ENCODE results near the gene C5orf46. TPM values are rescaled to one million over a fixed set of nuclear protein-coding genes. Genes with fewer than 3 reads are reported as not detected.
"Not testable (repeated sequence)": the region's sequence is repeated elsewhere in the genome, so short reads cannot be mapped to it uniquely, and the experiment has no call there.

The C5orf46 gene
- polyA plus RNA-seq, 3 donors: not detected

DNA sequence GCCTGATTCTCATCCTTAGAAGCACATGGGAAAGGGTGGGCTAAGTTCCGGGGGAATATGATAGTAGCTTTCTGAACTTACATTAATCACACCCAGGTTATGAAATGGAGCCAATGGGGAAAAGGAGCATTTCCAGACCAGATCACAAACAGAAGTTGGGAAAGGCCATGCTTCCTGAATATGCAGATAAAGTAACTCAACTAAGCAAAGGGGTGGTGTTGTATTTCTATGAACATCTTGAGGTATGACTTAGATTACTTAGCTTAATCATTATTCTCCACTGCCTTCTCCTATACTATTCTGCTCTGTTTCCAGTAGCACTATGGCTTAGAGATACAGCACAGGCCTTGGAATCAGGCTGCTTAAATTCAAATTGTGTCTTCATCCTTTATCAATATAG is 10.5 kb downstream of the C5orf46 start:
- DNase-seq: no peak

DNA sequence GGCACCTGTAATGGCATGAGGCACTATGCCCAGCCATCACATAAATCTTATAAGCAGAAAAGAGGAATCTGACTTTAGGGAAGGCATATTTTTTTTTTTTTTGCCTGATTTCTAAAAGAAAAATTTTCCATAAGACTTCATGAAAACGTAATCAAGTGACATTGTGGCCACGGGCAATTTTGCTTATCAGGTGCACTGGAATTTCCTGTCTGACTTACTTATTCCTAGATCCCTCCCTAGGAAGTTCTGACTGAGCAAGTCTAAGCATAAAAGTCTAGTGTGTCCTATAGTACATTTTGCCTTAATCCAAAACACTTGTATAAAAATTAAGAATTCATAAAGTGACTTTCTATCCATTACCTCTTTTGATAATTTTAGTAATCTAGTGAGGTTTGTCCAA is 12.5 kb downstream of the C5orf46 start:
- no peak for DNase-seq

DNA sequence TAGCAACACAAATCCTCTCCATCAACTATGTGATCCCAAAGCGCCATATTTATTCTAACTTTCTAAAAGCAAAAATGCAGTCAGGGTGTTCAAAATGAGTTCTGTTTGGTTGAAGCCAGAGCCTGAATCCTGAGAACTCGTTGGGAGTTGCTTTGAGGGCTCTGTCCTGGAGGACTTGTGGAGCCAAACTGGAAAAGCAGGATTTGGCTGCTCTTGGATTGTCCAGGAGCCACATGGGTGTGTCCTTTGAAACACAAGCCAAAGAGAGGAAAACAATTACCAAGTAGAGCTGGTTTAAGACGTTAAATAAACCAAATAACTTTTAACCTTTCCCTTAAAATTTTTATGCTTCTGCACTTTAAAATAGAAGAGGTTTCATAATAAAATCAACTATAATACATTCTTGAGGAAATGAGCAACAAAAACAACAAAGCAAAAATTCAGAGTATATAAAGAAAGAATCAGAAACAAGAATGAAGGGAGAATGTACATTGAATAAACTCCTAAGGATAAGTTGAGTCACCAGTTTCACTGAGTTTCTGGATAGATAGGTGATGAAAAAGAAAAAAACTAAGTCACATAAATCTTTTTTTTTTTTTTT is 13.5 kb downstream of the C5orf46 start:
- no peak for DNase-seq

DNA sequence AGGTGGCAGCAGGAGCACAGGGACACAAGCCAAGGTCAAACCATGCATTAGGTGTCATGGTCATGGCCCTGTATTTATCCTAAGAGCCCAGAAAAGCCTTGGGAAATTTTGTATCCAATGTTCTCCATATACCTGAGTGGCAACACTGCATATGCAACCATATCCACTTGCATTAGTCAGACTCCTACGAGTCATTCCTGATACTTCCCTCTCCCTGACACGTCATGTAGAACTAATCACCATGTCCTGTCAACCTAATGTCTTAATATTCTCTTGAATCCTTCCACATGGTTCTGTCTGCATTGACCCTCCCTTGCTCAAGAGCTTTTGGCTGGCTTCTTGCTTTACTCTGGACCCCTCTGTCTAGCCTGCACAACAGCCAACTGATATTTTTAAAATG is 18.4 kb downstream of the C5orf46 start:
- no peak for DNase-seq

DNA sequence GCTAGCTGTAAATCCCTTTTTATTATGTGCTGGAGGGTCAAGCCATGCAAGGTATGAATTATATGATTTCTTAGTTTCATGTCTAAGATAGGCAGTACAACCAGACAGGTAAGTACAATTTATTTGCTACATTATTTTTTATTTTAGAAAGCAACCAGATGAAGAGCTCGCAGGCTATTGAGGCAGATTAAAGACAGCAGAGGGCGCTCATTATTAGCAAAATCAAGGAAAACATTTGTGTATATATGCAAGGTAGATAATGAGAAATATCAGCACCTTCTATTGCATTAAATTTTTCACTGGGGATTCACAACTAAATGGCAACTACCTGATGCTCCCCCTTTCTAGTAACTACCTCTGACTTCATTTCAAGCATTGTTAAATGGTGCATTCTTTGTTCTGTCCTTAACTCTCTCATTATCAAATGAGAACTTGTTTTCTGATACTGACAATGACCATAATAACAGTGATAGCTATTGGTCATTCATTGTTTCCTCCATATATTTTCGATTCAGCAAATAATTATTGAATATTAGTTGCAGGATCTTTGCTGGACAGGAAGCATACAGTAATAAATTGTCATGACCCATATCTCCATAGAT is 19.2 kb downstream of the C5orf46 start:
- DNase-seq: no peak

DNA sequence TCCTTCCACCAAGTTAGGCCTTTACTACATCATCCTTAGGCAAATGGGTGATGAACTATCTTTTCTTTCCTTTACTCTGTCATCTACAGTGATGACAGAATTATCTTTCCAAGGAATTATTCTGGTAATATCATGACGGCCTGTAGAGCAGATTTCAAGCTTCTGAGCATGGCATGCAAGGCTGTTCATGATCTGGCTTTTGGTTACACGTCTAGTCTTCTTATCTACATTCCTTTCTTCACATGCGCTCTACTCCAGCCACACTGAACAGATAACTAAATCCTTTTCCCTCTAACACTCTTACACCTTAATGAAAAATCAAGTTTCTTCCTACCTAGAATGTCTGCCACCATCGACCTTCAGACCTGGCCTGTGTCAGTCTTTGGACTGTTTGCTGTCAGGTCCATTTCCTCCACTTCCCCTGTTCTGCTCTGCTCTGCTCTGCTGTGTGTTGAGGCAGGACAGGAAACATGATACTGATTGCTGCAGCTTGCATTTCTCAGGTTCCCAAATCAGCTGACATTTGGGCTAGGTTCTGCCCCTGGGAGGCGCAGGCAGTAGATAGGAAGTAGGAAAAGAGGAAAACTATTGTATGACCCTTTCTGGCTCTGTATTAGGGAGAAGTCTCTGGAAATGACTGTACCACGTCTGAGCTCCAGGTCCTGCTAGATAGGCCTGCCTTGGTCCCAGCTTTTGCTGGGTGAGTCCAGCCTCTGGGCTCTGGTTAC is 23.6 kb downstream of the C5orf46 start:
- DNase-seq: no peak

DNA sequence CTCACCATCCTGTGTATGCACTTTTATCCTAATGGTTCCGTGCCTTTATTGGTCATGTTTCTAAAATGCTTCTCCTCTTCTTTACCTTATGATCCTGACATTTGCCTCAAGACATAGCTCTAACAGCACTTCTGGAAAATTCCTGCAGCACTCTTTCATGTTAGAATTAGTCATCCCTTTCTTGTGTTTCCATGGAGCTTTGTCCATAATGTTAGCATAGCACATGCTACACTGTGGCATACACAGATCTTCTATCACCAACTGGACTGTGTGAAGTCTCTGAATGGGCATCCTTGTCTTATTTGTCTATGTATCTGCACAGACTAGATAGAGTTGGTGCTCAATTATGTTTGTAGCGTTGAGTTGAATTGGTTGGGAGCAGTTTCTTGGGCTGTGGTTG is 25.9 kb downstream of the C5orf46 start:
- DNase-seq: no peak

DNA sequence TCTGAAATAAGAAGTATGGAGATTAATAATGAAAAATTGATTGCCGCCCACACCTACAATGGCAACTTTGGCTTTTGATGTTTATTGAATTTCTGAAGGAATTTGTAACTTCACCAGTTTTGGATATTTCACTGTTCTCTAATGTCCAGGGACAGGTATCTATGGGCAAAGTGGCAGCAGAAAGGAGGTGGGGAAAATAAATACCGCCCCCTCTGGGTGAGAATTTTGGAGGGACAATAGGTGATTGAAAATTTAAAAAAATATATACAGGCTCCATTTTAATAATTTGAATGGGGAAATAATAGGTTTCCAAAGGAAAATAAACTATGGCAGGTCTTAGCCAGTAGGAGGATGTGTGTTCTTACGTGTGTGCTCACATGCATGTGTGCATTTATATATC is 26.6 kb downstream of the C5orf46 start:
- no peak for DNase-seq

DNA sequence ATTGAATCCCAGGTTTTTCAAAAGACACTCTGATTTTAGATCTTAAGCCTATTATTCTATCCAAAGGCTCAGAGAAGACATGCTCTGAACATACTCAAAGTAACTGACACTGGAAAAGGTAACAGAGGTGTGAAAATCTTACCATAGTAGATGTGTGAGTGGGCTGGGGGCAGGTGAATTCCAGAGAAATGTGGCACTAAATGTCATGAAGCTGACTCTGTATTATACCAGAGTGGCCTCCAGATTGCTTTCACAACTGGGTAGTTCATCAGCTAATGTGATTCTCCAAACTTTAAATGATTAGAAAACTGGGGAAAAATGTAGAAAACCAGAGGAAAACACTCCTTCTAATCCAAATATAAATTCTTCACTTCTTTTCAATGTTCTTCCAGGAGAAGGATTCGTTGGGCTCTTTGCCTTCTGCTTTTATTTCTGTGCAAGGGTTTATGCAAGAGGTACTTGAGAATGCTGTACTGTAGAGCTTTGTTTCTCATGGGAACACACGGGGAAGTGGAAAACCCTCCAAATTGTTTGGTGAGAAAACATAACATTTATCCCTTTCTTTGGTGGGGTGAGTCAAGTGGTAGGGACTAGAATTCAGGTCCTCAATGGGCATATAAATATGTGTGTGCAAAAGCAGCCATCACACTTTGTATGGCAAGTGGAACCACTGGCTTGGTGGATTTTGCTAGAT is 28.1 kb downstream of the C5orf46 start, which contains the start of gene SCGB3A2:
SCGB3A2 (plus strand) TSS at position 646 of the 694 bp plus-strand sequence. CDS start 93 bp downstream, outside the sequence.
- no peak for DNase-seq

DNA sequence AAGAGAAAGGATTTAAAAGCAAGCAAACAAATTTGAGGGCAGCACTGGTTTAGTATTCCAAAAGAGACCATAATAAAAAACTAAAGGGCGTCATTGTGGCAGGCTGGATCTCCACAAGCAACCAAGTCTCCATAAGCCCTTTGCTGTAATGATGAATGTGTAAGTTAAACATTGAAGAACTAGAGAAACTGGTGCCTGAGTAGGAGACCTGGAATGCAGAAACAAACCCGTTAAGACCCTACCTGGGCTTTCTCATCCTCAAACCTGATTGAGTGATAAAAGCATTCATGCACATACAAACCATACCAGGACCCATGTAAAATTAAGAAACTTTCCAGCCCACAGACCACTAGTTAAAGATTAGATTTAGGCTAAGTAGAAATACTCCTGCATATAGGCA is 29.7 kb downstream of the C5orf46 start:
- DNase-seq: no peak

DNA sequence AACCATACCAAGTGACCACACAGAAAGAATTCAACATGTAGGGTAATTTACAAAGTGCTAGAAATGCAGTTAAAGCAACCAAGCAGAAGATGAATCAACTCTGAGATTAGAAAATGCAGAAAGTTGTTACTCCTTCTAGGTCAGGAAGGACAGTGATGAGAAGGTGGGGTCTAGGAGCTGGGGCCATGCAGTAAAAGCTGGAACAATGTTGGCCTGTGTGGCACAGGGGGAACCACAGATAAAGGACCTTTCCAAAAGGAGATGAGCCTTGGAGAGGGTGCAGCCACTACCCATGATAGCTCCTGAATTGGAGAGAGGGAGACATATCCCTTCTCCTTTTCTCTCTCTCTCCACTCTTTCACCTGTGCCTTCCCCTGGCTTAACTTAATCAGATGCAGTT is 30.2 kb downstream of the C5orf46 start:
- no peak for DNase-seq

DNA sequence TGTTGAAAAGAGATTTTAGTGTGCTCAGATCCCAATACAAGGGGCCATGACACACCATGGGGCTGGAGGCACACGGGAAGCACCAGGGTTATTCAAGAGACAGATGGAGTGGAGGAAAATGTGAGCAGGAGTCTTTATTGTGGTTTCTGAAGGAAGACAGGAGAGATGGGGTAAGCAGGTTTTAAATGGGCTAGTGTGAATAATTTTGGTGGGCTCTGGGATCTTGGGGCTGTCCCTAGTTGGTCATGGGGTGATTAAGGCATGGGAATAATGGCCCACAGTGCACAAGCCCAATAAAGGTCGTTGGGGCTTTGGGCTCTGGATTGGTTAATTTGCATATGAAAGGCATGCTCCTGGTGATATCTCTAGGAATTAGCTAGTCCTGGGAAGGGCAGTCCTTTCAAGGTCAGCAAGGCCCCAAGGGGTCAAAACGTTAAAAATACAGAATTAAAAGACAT is 31.4 kb downstream of the C5orf46 start:
- no peak for DNase-seq

DNA sequence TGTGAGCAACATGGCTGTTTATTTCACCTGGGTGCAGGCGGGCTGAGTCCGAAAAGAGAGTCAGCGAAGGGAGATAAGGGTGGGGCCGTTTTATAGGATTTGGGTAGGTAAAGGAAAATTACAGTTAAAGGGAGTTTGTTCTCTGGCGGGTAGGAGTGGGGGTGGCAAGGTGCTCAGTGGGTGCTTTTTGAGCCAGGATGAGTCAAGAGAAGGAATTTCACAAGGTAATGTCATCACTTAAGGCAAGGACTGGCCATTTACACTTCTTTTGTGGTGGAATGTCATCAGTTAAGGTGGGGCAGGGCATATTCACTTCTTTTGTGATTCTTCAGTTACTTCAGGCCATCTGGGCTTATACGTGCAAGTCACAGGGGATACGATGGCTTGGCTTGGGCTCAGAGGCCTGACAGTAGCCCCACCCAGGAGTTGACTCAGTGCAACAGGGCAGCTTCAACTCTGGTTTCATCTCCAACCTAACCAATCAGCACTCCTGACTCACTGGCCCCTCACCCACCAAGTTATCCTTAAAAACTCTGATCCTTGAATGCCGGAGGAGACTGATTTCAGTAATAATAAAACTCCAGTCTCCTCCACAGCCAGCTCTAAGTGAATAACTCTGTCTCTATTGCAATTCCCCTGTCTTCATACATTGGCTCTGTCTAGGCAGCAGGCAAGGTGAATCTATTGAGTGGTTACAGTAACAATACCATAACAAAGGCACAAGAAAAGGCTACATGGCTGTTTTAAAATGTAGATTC is 32.0 kb downstream of the C5orf46 start:
- not testable (repeated sequence) for DNase-seq

DNA sequence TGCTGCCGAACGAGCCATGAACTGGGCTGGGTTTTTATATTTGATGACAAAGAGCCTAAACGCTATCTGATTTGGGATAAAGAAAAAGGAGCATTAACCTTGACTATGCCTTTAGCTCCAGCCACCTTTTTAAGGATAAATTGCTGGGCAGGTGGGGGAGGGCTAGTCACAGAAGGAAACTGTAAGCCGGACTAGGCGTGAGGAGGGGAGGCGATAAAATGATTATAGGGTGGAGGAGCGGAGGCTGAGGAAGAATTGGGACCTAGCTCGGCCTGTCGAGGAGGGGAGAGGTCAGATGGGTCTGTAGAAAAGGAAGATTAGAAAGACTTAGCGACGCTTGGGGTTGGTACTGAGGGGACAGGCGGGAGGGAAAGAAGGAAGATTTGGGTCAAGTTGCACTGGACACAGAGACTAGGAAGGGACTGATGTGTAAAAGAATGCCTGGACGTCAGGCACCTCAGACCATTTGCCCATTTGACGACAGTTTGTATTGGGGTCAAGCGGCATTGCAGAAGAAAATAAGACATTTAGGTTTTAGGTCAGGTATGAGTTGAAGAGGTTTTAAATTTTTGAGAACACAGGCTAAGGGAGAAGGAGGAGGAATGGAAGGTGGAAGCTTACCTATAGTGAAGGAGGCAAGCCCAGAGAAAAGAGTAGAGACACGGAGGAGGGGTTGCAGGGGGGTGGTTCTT is 33.4 kb downstream of the C5orf46 start:
- not testable (repeated sequence) for DNase-seq

DNA sequence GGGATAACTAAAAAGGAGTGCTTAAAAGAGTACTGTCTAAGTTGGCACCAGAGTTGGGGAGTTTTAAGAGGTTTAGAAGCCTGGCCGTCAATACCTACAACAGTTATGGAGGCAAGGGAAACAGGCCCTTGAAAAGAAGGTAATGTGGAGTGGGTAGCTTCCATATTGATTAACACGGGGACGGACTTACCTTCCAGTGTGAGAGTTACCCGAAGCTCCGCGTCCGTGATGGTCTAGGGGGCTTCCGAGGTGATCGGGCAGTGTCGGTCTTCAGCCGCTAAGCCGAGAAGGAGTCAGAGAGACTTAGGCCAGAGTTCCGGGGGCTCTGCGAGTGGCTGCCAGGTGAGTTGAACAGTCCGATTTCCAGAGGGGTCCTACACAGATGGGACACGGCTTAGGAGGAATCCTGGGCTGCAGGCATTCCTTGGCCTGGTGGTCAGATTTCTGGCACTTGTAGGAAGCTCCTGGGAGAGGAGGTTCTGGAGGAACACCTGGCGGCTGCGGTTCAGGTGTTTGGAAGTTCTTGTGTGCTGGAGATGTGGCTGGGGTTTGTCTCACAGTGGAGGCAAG is 34.3 kb downstream of the C5orf46 start:
- DNase-seq: not testable (repeated sequence)

DNA sequence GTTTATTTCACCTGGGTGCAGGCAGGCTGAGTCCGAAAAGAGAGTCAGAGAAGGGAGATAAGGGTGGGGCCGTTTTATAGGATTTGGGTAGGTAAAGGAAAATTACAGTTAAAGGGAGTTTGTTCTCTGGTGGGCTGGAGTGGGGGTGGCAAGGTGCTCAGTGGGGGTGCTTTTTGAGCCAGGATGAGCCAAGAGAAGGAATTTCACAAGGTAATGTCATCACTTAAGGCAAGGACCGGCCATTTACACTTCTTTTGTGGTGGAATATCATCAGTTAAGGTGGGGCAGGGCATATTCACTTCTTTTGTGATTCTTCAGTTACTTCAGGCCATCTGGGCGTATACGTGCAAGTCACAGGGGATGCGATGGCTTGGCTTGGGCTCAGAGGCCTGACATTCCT is 36.4 kb downstream of the C5orf46 start:
- DNase-seq: not testable (repeated sequence)

DNA sequence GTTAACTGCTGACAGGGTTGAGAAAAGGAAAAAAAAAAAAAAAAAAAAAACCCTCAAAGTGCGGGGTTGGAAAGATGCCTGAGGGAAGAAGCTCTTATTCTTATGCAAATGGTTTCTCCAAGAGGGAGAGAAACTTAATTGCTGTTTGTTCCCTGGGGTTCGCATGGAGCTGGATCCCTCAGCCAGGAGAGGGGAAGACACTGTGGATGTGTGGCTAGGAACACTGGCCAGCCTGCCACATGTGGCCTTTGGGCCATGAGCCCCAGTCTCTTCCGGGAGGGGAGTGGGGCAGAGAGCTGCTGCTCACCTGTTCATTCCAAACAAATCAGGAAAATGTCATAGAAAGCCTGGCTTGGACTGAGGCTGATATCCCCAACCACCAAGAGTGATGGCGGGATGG is 37.2 kb downstream of the C5orf46 start:
- no peak for DNase-seq

DNA sequence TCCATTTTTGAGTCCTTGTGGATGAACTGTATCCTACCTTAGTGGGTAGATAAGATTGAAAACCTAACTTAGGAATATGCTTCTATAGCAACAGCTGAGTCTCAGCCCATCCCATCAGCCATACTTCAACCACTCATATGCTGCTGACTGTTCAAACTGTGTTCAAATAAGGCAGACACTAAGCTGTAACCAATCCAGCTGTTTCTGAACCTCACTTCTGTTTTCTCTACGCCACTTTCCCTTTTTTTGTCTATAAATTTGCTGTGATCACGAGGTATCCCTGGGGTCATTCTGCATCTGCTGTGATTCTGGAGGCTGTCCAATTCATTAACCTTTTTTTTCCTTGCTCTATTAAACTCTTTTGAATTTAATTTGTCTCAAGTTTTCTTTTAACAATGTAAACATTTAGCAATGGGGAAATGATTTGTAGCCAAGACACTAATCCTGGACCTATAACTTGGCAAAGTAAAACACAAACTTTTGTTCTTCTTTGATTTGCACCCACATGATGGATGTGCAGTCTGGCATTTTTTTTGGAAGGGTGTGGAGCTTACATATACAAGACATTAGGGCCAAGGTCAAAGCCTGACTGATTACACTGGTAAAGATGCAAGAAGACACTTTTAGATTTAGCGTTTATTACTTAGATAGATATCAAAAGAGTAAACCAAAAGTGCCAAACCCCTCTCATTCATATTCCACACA is 42.7 kb downstream of the C5orf46 start:
- peak; percentile 29 for DNase-seq

DNA sequence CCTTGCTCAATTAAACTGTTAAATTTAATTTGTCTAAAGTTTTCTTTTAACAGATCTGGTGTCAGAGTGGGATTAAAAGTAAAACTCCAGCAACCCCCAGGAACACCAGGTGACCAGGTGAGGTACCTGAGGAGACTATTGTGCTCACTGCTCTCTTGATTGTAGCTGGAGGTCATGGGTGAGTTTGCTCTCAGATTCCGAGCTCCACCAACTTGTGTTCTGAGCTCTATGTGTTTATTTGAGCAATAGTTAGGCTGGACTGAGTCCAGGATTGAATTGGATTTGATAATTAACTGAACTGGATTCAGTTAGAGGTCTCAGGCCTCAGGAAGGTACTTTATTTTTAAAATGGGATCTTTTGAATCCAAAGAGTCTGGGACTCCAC is 45.7 kb downstream of the C5orf46 start:
- no peak for DNase-seq

DNA sequence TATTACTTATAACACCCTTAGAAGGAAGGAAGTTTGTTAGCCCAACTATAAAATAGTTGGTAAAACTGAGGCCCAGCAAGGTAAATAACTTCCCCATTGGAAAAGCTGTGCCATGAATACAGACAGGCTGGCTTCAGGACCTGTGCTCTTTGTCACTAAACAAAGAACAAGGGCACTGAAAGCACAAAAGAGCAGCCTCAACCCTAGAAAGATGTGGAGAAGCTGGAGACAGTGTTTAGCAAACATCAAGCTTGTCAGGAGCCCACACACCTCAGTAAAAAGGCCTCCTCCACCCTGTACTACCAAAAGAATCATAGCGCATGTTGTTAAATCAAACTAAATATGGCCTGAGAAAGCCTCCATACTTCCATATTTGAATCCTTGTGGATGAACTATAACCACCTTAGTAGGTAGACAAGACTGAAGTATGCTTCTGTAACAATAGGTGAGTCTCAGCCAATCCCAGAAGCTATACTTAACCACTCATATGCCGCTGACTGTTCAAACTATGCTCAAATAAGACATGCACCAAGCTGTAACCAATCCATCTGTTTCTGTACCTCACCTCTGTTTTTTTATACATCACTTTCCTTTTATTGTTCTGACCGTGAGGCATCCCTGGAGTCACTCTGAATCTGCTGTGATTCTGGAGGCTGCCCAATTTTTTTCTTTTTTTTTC is 46.2 kb downstream of the C5orf46 start:
- DNase-seq: no peak
